ENCODE data around the gene NEUROD2.
"Not testable (repeated sequence)": the region's sequence is repeated elsewhere in the genome, so short reads cannot be mapped to it uniquely, and the experiment has no call there.

The NEUROD2 gene

DNA sequence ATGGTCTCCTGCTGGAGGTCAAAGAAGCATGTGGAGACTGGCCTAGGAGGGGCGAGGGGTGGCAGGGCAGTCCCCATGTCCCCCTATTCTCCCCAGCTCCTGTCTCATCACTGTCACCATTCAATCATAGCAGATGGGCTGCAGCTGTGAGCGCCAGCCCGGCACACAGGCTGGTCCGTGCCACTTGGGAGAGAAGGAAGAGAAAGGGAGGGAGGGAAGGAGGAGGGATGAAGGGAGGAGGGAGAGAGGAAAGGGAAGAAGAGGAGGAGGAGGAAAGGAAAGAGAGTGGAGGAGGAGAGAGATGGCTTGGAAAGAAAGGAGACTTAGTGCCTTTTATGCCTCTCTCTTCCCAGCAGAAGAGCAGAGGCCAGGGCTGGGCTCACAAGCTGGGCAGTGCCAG, 12.4 kb downstream of the NEUROD2 start:
- H4K20me1 ChIP-seq (ENCODE audit: insufficient read depth, low read length): no peaks in the 10 kb centered on the region
- no peak for DNase-seq
- TF ChIP-seq EZH2 (optimal IDR thresholded peaks at IDR 0.05; ENCODE audit: low read depth, low read length): no peak
- TF ChIP-seq EZH2phosphoT487 (IDR thresholded peaks at IDR 0.05; ENCODE audit: low read length): no peak
- TF ChIP-seq, protein P1, sequence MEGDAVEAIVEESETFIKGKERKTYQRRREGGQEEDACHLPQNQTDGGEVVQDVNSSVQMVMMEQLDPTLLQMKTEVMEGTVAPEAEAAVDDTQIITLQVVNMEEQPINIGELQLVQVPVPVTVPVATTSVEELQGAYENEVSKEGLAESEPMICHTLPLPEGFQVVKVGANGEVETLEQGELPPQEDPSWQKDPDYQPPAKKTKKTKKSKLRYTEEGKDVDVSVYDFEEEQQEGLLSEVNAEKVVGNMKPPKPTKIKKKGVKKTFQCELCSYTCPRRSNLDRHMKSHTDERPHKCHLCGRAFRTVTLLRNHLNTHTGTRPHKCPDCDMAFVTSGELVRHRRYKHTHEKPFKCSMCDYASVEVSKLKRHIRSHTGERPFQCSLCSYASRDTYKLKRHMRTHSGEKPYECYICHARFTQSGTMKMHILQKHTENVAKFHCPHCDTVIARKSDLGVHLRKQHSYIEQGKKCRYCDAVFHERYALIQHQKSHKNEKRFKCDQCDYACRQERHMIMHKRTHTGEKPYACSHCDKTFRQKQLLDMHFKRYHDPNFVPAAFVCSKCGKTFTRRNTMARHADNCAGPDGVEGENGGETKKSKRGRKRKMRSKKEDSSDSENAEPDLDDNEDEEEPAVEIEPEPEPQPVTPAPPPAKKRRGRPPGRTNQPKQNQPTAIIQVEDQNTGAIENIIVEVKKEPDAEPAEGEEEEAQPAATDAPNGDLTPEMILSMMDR (IDR thresholded peaks at IDR 0.05; ENCODE audit: low read length): no peak
- no peaks in the 10 kb centered on the region for H3K9me2 ChIP-seq (replicated peaks; ENCODE audit: insufficient read depth, low read length)
- peaks cover 56% of the 10 kb centered on the region for H3K27me3 ChIP-seq (replicated peaks; ENCODE audit: insufficient read depth, low read length)
- H3K4me1 ChIP-seq (ENCODE audit: low read length): no peaks in the 10 kb centered on the region
- H3K27ac ChIP-seq (ENCODE audit: low read length): no peak overlapping the region
- H3F3A ChIP-seq (ENCODE audit: insufficient read depth, low read length): no peaks in the 10 kb centered on the region
- no peaks in the 10 kb centered on the region for H3K9me3 ChIP-seq (replicated peaks; ENCODE audit: insufficient read depth, low read length)
- no peak overlapping the region for H3K4me2 ChIP-seq (ENCODE audit: low read depth, low read length)
- no peaks in the 10 kb centered on the region for H3K79me2 ChIP-seq (ENCODE audit: low read length)
- H2AFZ ChIP-seq (ENCODE audit: low read length): no peak overlapping the region
- no peak overlapping the region for H3K4me3 ChIP-seq (ENCODE audit: low read length)
- no peaks in the 10 kb centered on the region for H3K36me3 ChIP-seq (replicated peaks; ENCODE audit: insufficient read depth, low read length)
- H3K9ac ChIP-seq (ENCODE audit: low read length): no peak overlapping the region

DNA sequence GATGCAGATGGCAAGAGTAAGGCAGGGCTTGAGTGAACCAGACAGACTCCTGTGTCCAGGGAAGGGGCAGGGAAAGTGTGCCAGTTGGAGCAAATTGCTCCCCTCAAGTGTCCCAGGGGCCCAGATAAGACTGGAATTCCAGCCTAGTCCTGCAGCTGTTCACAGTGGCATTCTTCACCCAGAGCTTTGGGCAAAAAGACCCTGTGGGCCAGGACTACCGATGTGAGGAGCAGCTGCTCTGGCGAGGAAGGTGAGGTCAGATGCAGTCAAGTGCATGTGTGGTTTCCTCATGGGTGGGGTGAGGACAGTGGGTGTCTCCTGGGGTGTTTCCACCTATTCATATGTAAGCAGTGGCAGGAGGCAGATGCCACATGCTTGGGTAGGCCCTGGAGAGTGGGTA, 14.3 kb downstream of the NEUROD2 start:
- H3F3A ChIP-seq (ENCODE audit: insufficient read depth, low read length): no peaks in the 10 kb centered on the region
- no peak overlapping the region for H3K27ac ChIP-seq (ENCODE audit: low read length)
- H2AFZ ChIP-seq (ENCODE audit: low read length): no peak overlapping the region
- TF ChIP-seq EZH2phosphoT487 (IDR thresholded peaks at IDR 0.05; ENCODE audit: low read length) (no peak), EZH2 (optimal IDR thresholded peaks at IDR 0.05; ENCODE audit: low read depth, low read length) (no peak)
- TF ChIP-seq, protein P1 (IDR thresholded peaks at IDR 0.05; ENCODE audit: low read length): no peak
- H3K36me3 ChIP-seq (replicated peaks; ENCODE audit: insufficient read depth, low read length): no peaks in the 10 kb centered on the region
- H4K20me1 ChIP-seq (ENCODE audit: insufficient read depth, low read length): no peaks in the 10 kb centered on the region
- H3K4me3 ChIP-seq (ENCODE audit: low read length): no peak overlapping the region
- H3K79me2 ChIP-seq (ENCODE audit: low read length): no peaks in the 10 kb centered on the region
- H3K4me1 ChIP-seq (ENCODE audit: low read length): no peaks in the 10 kb centered on the region
- H3K27me3 ChIP-seq (replicated peaks; ENCODE audit: insufficient read depth, low read length): peaks cover 37% of the 10 kb centered on the region
- no peaks in the 10 kb centered on the region for H3K9me3 ChIP-seq (replicated peaks; ENCODE audit: insufficient read depth, low read length)
- no peak overlapping the region for H3K9ac ChIP-seq (ENCODE audit: low read length)
- H3K9me2 ChIP-seq (replicated peaks; ENCODE audit: insufficient read depth, low read length): no peaks in the 10 kb centered on the region
- no peak for DNase-seq
- no peak overlapping the region for H3K4me2 ChIP-seq (ENCODE audit: low read depth, low read length)

DNA sequence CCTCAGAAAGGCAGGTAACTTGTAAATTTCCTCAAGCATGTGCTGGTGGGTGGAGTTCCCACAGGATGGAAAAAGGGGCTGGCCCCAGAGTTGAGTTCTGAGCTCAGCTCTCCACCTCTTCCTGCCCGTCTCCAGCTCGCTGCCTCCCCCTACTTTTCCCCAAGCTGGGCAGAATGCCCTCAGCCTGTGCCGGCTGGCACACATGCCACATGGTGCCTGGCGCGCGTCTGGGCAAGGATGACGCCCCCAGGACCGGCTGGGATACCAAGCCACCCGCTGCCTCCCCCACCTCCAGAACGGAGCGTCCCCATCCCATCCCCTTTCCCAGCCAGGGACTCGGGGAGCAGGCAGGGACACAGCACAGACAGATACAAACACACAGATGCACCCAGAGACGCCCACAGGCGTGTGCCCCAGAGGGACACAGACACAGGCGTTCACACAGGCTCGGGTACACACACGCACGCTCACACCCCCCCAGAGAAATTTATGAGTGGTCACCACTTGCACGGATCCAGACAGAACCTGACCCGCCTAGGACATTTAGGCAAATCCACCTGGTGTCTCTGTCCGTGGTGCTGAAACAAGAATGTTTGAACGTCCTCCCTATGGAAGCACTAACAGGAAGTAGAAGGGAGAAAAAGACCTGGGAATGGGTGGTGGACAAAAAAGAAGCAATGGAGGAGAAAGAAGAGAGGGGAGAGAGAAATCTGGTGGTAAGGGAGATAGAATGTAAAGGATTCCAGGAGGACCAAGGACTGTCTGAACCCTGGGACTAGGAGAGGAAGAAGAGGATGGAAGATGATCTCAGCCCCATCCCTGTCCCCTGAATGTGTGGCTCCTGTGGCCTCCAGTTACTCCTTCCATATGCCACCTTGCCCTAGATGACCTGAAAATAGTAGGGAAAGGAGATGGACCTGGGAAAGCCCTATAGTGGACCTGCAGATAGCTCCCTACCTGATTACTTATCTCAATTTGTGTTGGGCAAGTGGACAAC, 15.5 kb downstream of the NEUROD2 start:
- Histone ChIP-seq H3K27me3 (replicated peaks; ENCODE audit: insufficient read depth, low read length) (peaks cover 26% of the 10 kb centered on the region), H4K20me1 (ENCODE audit: insufficient read depth, low read length) (no peaks in the 10 kb centered on the region), H2AFZ (ENCODE audit: low read length) (no peak overlapping the region), H3K79me2 (ENCODE audit: low read length) (no peaks in the 10 kb centered on the region), H3K4me2 (ENCODE audit: low read depth, low read length) (no peak overlapping the region), H3K4me1 (ENCODE audit: low read length) (no peaks in the 10 kb centered on the region), H3K9me2 (replicated peaks; ENCODE audit: insufficient read depth, low read length) (no peaks in the 10 kb centered on the region), H3K36me3 (replicated peaks; ENCODE audit: insufficient read depth, low read length) (no peaks in the 10 kb centered on the region), H3K27ac (ENCODE audit: low read length) (no peak overlapping the region), H3F3A (ENCODE audit: insufficient read depth, low read length) (no peaks in the 10 kb centered on the region), H3K4me3 (ENCODE audit: low read length) (no peak overlapping the region), H3K9me3 (replicated peaks; ENCODE audit: insufficient read depth, low read length) (no peaks in the 10 kb centered on the region), H3K9ac (ENCODE audit: low read length) (no peak overlapping the region)
- TF ChIP-seq EZH2phosphoT487 (IDR thresholded peaks at IDR 0.05; ENCODE audit: low read length) (no peak), EZH2 (optimal IDR thresholded peaks at IDR 0.05; ENCODE audit: low read depth, low read length) (no peak)
- TF ChIP-seq, protein P1 (IDR thresholded peaks at IDR 0.05; ENCODE audit: low read length): no peak
- peak; percentile 40 for DNase-seq

DNA sequence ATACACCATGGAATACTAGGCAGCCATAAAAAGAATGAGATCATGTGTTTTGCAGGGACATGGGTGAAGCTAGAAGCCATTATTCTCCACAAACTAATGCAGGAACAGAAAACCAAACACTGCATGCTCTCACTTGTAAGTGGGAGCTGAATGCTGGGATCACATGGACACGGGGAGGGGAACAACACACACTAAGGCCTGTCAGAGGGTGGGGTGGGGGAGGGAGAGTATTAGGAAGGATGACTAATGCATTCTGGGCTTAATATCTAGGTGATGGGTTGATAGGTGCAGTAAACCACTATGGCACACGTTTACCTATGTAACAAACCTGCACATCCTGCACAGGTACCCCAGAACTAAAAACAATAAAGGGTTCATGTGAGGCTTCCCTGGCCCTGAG, 17.5 kb downstream of the NEUROD2 start:
- H3K9ac ChIP-seq (ENCODE audit: low read length); H3K27ac ChIP-seq (ENCODE audit: low read length); H3K27me3 ChIP-seq (replicated peaks; ENCODE audit: insufficient read depth, low read length); H3K9me2 ChIP-seq (replicated peaks; ENCODE audit: insufficient read depth, low read length); H3F3A ChIP-seq (ENCODE audit: insufficient read depth, low read length); H3K4me3 ChIP-seq (ENCODE audit: low read length); H3K36me3 ChIP-seq (replicated peaks; ENCODE audit: insufficient read depth, low read length); H3K79me2 ChIP-seq (ENCODE audit: low read length); H3K4me2 ChIP-seq (ENCODE audit: low read depth, low read length); H4K20me1 ChIP-seq (ENCODE audit: insufficient read depth, low read length); H2AFZ ChIP-seq (ENCODE audit: low read length); H3K4me1 ChIP-seq (ENCODE audit: low read length); H3K9me3 ChIP-seq (replicated peaks; ENCODE audit: insufficient read depth, low read length); DNase-seq: not testable (repeated sequence)

Data from MM.1S (cell line).